Heart left ventricle (tissue), 13 donors: ENCODE measurements around the gene TYK2.

Source experiments
- POLR2A ChIP-seq, 2 donors: fragments of 450-650 bp; IDR thresholded peaks; one replicate each; pipeline ENCODE4 v1.6.1; 2017; ENCODE audit warnings: antibody characterized with exemption in 2 of 2, mild to moderate bottlenecking in 2 of 2, moderate library complexity in 2 of 2
- TF ChIP-seq, protein P1 (sequence below), 12 donors: fragments of 200-600 bp; sonication (generic) in 4 of 12; IDR thresholded peaks; one replicate each; pipeline versions ENCODE4 v1.5.0 to v1.8.0; 2018 to 2022; ENCODE audit warnings: antibody characterized with exemption in 12 of 12, mild to moderate bottlenecking in 5 of 12
- donor health status: ischemic (EF 13 %, LVEDD 7.1; RV severe dilation, severe dysfunction).
- donor health status: DM: no; HTN: yes; CAD: no.
- donor health status: DM: no; HTN: no; CAD: no.
- donor health status: ischemic (EF 25% LVEDD 6.9; RV normal size, moderate dysfunction).
- donor health status: ischemic (EF 25% LVEDD 5.7; RV mildly dilated, moderate dysfunction).
- donor health status: ischemic (EF 35%, LVEDD 5.7; RV mildly dilated, moderate dysfunction).
- donor health status: nonischemic (EF 11% LVEDD 7.7; RV severe dilation, severe dysfunction).
- donor health status: DM: yes; HTN: yes; CAD: no.
- donor health status: PGD.
- donor health status: ischemic (EF 29% LVEDD 5.4; RV normal size, mild dysfunction).
- donor health status: nonischemic (EF 23%, LVEDD 6.1; RV moderate dilation, normal function).

DNA sequence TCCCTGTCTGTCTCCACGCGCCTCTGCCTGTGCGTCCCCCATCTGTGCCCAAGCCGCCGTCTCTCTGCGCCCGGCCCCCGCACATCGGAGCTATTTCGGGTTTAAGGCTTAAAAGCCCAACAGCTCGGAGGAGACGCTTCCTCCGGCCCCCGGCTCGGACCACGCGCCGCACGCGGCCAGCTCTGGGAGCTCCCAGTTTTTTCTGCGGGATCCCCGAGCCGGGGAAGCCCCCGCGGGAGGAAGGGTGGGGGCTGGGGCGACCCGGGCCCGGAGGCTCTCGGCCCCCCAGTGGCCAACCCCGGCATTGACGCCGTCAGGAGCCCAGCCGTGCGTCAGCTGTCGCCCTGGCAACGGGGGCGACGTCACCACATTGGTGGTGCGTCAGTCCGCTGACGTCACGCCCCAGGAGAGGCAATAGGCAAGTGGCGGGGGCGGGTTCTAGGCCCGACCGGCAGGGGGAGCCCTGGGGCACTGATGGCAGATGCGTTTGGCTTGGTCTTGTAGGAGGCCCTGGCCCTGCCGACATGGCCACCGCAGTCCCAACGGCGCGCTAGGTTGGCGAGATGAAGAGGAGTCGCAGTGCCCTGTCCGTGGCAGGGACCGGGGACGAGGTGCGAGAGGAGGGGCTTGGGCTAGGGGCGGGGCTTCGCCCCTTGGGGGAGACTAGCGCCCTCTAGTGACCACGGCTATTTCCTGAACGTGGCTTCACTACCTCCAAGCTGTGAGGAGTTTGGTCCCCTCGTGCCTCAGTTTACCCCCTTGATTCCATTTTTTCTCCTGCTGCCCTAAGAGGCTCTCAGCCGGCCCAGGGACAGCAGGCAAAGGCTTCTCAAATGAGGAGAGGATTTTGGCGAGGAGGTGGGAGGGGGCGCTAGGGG is 36.2 kb upstream of the TYK2 start:
- TF ChIP-seq, protein P1, sequence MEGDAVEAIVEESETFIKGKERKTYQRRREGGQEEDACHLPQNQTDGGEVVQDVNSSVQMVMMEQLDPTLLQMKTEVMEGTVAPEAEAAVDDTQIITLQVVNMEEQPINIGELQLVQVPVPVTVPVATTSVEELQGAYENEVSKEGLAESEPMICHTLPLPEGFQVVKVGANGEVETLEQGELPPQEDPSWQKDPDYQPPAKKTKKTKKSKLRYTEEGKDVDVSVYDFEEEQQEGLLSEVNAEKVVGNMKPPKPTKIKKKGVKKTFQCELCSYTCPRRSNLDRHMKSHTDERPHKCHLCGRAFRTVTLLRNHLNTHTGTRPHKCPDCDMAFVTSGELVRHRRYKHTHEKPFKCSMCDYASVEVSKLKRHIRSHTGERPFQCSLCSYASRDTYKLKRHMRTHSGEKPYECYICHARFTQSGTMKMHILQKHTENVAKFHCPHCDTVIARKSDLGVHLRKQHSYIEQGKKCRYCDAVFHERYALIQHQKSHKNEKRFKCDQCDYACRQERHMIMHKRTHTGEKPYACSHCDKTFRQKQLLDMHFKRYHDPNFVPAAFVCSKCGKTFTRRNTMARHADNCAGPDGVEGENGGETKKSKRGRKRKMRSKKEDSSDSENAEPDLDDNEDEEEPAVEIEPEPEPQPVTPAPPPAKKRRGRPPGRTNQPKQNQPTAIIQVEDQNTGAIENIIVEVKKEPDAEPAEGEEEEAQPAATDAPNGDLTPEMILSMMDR (IDR thresholded peaks at IDR 0.05) = peak; percentile 70 to 97 (median 86)
- no peak for TF ChIP-seq POLR2A (IDR thresholded peaks at IDR 0.05)
